Neural cell (in vitro differentiated cells): ENCODE data around the gene TSPAN17. TPM values are rescaled to one million over a fixed set of nuclear protein-coding genes. Genes with fewer than 3 reads are reported as not detected.

ENCODE experiments used
- H2AFZ ChIP-seq: fragments of 200-600, 300-800 bp; sonication (generic), shearing (Covaris generic); 2 replicates; pipeline ENCODE4 v1.6.0; 2014; ENCODE audit warnings: low read depth, mild to moderate bottlenecking, antibody characterized with exemption, low read length, moderate library complexity
- H3F3A ChIP-seq: fragments of 200-600 bp; shearing (Covaris generic); 2 replicates; pipeline ENCODE4 v1.6.1; 2016; ENCODE audit warnings: mild to moderate bottlenecking, moderate library complexity, mixed read lengths, antibody characterized with exemption, low read length; ENCODE audit not compliant: insufficient read depth, poor library complexity, severe bottlenecking
- H3K27ac ChIP-seq: fragments of 200-600, 300-800 bp; sonication (generic), shearing (Covaris generic); 2 replicates; pipeline ENCODE4 v1.5.1; 2014; ENCODE audit warnings: mild to moderate bottlenecking, low read length, moderate library complexity
- H3K27me3 ChIP-seq: fragments of 300-800, 200-600 bp; sonication (generic), shearing (Covaris generic); 2 replicates; pipeline ENCODE4 v1.6.0; 2014; ENCODE audit warnings: mild to moderate bottlenecking, low read depth, low read length, moderate library complexity; ENCODE audit not compliant: insufficient read depth
- H3K36me3 ChIP-seq: fragments of 300-800, 200-600 bp; sonication (generic), shearing (Covaris generic); 2 replicates; pipeline ENCODE4 v1.5.1; 2014; ENCODE audit warnings: mild to moderate bottlenecking, antibody characterized with exemption, low read length, moderate library complexity; ENCODE audit not compliant: insufficient read depth
- H3K4me2 ChIP-seq: fragments of 300-800, 200-600 bp; sonication (generic), shearing (Covaris generic); 2 replicates; pipeline ENCODE4 v1.6.0; 2014; ENCODE audit warnings: mild to moderate bottlenecking, low read length
- H3K4me3 ChIP-seq: fragments of 300-800, 200-600 bp; sonication (generic), shearing (Covaris generic); 2 replicates; pipeline ENCODE4 v1.5.1; 2014; ENCODE audit warnings: mild to moderate bottlenecking, low read length, moderate library complexity
- H3K79me2 ChIP-seq: fragments of 200-600 bp; shearing (Covaris generic); replicated peaks from 2 replicates; pipeline ENCODE4 v1.6.0; 2014; ENCODE audit warnings: mild to moderate bottlenecking, low read length, moderate library complexity; ENCODE audit not compliant: insufficient read depth
- H3K9ac ChIP-seq: fragments of 300-800, 200-600 bp; sonication (generic), shearing (Covaris generic); 2 replicates; pipeline ENCODE4 v1.6.1; 2016; ENCODE audit warnings: mild to moderate bottlenecking, low read length, mixed read lengths
- H3K9me2 ChIP-seq: fragments of 200-600 bp; shearing (Covaris generic); 2 replicates; pipeline ENCODE4 v1.6.1; 2016; ENCODE audit warnings: mild to moderate bottlenecking, low read length, mixed read lengths; ENCODE audit not compliant: insufficient read depth
- H3K9me3 ChIP-seq: fragments of 200-600, 300-800 bp; sonication (generic), shearing (Covaris generic); 2 replicates; pipeline ENCODE4 v1.6.1; 2016; ENCODE audit warnings: mild to moderate bottlenecking, mixed run types, low read length, moderate library complexity, mixed read lengths
- H4K20me1 ChIP-seq: fragments of 200-600 bp; shearing (Covaris generic); 2 replicates; pipeline ENCODE4 v1.6.1; 2016; ENCODE audit warnings: mild to moderate bottlenecking, mixed run types; ENCODE audit not compliant: insufficient read depth
- EP300 ChIP-seq: fragments of 450-650 bp; conservative IDR thresholded peaks from 2 replicates; pipeline ENCODE4 v1.6.1; 2014; ENCODE audit warnings: antibody characterized with exemption, mild to moderate bottlenecking, moderate library complexity; ENCODE audit not compliant: poor library complexity, severe bottlenecking
- EZH2 ChIP-seq: fragments of 200-600, 300-800 bp; shearing (Covaris generic), sonication (generic); IDR thresholded peaks from 2 replicates; pipeline ENCODE4 v1.6.1; 2014; ENCODE audit warnings: antibody characterized with exemption, low read length, borderline replicate concordance, mild to moderate bottlenecking; ENCODE audit not compliant: insufficient read depth, poor library complexity, severe bottlenecking
- MXI1 ChIP-seq: fragments of 450-650 bp; conservative IDR thresholded peaks from 2 replicates; pipeline ENCODE4 v1.6.1; 2014; ENCODE audit warnings: antibody characterized with exemption, mild to moderate bottlenecking; ENCODE audit not compliant: poor library complexity, severe bottlenecking
- POLR2AphosphoS5 ChIP-seq: IDR thresholded peaks from 2 replicates; pipeline ENCODE4 v1.6.1; 2012
- RAD21 ChIP-seq: fragments of 450-650 bp; conservative IDR thresholded peaks from 2 replicates; pipeline ENCODE4 v1.6.1; 2014; ENCODE audit warnings: antibody characterized with exemption, mild to moderate bottlenecking, moderate library complexity
- SMC3 ChIP-seq: fragments of 450-650 bp; conservative IDR thresholded peaks from 2 replicates; pipeline ENCODE4 v1.6.1; 2014; ENCODE audit warnings: antibody characterized with exemption, mild to moderate bottlenecking, moderate library complexity; ENCODE audit not compliant: poor library complexity
- TAF1 ChIP-seq: IDR thresholded peaks from 2 replicates; pipeline ENCODE4 v1.6.1; 2012; ENCODE audit warnings: low read depth
- polyA plus RNA-seq: library from polyadenylated mRNA; depleted of rRNA; stranded (reverse); fragments of >200 nt; gene quantifications from 2 replicates; pipeline ENCODE4 v1.2.3, GENCODE V29; 2014
- TF ChIP-seq, protein P1 (sequence below): fragments of 450-650 bp; IDR thresholded peaks from 2 replicates; pipeline ENCODE4 v1.5.1; 2014; ENCODE audit warnings: antibody characterized with exemption, mild to moderate bottlenecking, moderate library complexity; ENCODE audit not compliant: poor library complexity, severe bottlenecking
- TF ChIP-seq, protein P2 (sequence below): IDR thresholded peaks from 2 replicates; pipeline ENCODE4 v1.6.1; 2012; ENCODE audit warnings: borderline replicate concordance

The TSPAN17 gene
- polyA plus RNA-seq, 1 donor from 2014 or later = 66.4 TPM

DNA sequence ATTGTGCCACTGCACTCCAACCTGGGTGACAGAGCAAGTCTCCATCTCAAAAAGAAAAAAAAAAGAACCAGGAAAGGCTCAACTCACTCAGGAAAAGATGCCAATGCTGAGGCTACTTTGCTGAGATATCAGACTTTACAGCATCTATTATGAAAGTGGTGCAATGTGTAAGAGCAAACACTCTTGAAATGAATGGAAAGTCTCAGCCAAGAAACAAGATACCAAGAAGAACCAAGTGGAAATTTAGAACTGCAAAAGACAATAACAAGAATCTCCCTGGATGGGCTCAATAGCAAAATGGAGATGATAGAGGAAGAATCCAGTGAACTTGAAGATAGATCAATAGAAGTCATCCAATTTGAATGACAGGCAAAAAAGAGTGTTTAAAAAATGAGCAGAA is 37.7 kb downstream of the TSPAN17 start:
- Histone ChIP-seq H3K79me2 (no peaks in the 10 kb centered on the region), H3K27ac (no peak overlapping the region), H2AFZ (no peak overlapping the region), H3K4me2 (no peak overlapping the region), H3K9me2 (no peaks in the 10 kb centered on the region), H3K4me3 (no peak overlapping the region), H3K36me3 (no peaks in the 10 kb centered on the region), H4K20me1 (no peaks in the 10 kb centered on the region), H3K9ac (no peak overlapping the region), H3K9me3 (no peaks in the 10 kb centered on the region), H3K27me3 (no peaks in the 10 kb centered on the region), H3F3A (no peaks in the 10 kb centered on the region)
- TF ChIP-seq MXI1 (no peak), TAF1 (no peak), POLR2AphosphoS5 (no peak), EZH2 (no peak), EP300 (no peak), SMC3 (no peak), RAD21 (no peak)
- TF ChIP-seq, protein P1, sequence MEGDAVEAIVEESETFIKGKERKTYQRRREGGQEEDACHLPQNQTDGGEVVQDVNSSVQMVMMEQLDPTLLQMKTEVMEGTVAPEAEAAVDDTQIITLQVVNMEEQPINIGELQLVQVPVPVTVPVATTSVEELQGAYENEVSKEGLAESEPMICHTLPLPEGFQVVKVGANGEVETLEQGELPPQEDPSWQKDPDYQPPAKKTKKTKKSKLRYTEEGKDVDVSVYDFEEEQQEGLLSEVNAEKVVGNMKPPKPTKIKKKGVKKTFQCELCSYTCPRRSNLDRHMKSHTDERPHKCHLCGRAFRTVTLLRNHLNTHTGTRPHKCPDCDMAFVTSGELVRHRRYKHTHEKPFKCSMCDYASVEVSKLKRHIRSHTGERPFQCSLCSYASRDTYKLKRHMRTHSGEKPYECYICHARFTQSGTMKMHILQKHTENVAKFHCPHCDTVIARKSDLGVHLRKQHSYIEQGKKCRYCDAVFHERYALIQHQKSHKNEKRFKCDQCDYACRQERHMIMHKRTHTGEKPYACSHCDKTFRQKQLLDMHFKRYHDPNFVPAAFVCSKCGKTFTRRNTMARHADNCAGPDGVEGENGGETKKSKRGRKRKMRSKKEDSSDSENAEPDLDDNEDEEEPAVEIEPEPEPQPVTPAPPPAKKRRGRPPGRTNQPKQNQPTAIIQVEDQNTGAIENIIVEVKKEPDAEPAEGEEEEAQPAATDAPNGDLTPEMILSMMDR = no peak
- TF ChIP-seq, protein P2, sequence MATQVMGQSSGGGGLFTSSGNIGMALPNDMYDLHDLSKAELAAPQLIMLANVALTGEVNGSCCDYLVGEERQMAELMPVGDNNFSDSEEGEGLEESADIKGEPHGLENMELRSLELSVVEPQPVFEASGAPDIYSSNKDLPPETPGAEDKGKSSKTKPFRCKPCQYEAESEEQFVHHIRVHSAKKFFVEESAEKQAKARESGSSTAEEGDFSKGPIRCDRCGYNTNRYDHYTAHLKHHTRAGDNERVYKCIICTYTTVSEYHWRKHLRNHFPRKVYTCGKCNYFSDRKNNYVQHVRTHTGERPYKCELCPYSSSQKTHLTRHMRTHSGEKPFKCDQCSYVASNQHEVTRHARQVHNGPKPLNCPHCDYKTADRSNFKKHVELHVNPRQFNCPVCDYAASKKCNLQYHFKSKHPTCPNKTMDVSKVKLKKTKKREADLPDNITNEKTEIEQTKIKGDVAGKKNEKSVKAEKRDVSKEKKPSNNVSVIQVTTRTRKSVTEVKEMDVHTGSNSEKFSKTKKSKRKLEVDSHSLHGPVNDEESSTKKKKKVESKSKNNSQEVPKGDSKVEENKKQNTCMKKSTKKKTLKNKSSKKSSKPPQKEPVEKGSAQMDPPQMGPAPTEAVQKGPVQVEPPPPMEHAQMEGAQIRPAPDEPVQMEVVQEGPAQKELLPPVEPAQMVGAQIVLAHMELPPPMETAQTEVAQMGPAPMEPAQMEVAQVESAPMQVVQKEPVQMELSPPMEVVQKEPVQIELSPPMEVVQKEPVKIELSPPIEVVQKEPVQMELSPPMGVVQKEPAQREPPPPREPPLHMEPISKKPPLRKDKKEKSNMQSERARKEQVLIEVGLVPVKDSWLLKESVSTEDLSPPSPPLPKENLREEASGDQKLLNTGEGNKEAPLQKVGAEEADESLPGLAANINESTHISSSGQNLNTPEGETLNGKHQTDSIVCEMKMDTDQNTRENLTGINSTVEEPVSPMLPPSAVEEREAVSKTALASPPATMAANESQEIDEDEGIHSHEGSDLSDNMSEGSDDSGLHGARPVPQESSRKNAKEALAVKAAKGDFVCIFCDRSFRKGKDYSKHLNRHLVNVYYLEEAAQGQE = no peak

DNA sequence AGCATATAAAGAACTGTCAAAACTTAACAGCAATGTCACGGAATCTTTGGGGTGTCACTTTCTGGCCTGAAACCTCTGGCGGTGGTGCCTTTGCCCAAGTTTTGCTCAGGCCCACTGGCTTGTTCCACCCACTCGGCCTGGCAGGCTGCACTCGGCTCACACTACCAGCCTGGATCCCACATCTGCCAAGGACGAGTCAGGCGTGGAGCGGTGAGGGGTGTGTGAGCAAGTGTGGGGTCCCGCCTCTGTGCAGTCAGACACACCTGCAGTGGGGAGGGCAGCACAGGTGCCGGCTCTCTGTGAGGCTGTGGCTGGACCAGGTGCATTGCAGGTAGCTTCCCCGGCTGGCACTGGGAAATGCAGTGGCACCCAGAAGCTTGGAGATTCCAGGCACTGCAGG is 40.0 kb downstream of the TSPAN17 start:
- Histone ChIP-seq H3K4me3 (no peak overlapping the region), H3K9me2 (no peaks in the 10 kb centered on the region), H4K20me1 (no peaks in the 10 kb centered on the region), H3K36me3 (no peaks in the 10 kb centered on the region), H3K27me3 (no peaks in the 10 kb centered on the region), H2AFZ (no peak overlapping the region), H3K27ac (no peak overlapping the region), H3K9ac (no peak overlapping the region), H3K9me3 (no peaks in the 10 kb centered on the region), H3K4me2 (no peak overlapping the region), H3F3A (no peaks in the 10 kb centered on the region), H3K79me2 (no peaks in the 10 kb centered on the region)
- TF ChIP-seq EZH2 (no peak), TAF1 (no peak), EP300 (no peak), RAD21 (no peak), SMC3 (no peak), MXI1 (no peak), POLR2AphosphoS5 (no peak)
- TF ChIP-seq, protein P2 = no peak
- TF ChIP-seq, protein P1 = no peak
